ENCODE results near the gene USHBP1. TPM values are rescaled to one million over a fixed set of nuclear protein-coding genes. Genes with fewer than 3 reads are reported as not detected.

USHBP1 gene
- total and polyA plus RNA-seq, 2 of the 4 experiments (the other 2 are of a cell fraction), result not detected

Other genes with a start within 250 kb of the USHBP1 start
- 0.28 and 0.36 TPM in 2 replicates for gene CPAMD8, start 237.9 kb downstream of the USHBP1 start, total RNA-seq (2012; rRNA removed)
- gene CPAMD8, start 237.9 kb downstream of the USHBP1 start, polyA plus RNA-seq (2012; rRNA removed), result 0.63 and 0.79 TPM in 2 replicates
- gene HAUS8, start 189.3 kb downstream of the USHBP1 start, total RNA-seq (2012; rRNA removed), result 3.4 and 3.9 TPM in 2 replicates
- 12.8 and 14.2 TPM in 2 replicates for gene HAUS8, start 189.3 kb downstream of the USHBP1 start, polyA plus RNA-seq (2012; rRNA removed)
- 59.7 and 61.8 TPM in 2 replicates for gene MYO9B, start 189.0 kb downstream of the USHBP1 start, total RNA-seq (2012; rRNA removed)
- 77.8 and 91.3 TPM in 2 replicates for gene MYO9B, start 189.0 kb downstream of the USHBP1 start, polyA plus RNA-seq (2012; rRNA removed)
- 17.2 and 18.1 TPM in 2 replicates for gene USE1, start 49.4 kb downstream of the USHBP1 start, total RNA-seq (2012; rRNA removed)
- gene USE1, start 49.4 kb downstream of the USHBP1 start, polyA plus RNA-seq (2012; rRNA removed), result 24.2 and 28.7 TPM in 2 replicates
- 0.83 and 1.1 TPM in 2 replicates for gene OCEL1, start 38.5 kb downstream of the USHBP1 start, total RNA-seq (2012; rRNA removed)
- 5.7 and 7.2 TPM in 2 replicates for gene OCEL1, start 38.5 kb downstream of the USHBP1 start, polyA plus RNA-seq (2012; rRNA removed)
- gene NR2F6, start 18.8 kb downstream of the USHBP1 start, total RNA-seq (2012; rRNA removed), result 8.4 and 10.0 TPM in 2 replicates
- 20.5 and 28.5 TPM in 2 replicates for gene NR2F6, start 18.8 kb downstream of the USHBP1 start, polyA plus RNA-seq (2012; rRNA removed)
- gene BABAM1, start 2.7 kb upstream of the USHBP1 start, total RNA-seq (2012; rRNA removed), result 76.7 and 101 TPM in 2 replicates
- gene BABAM1, start 2.7 kb upstream of the USHBP1 start, polyA plus RNA-seq (2012; rRNA removed), result 95.1 and 106 TPM in 2 replicates
- gene ANKLE1, start 17.2 kb upstream of the USHBP1 start, total RNA-seq (2012; rRNA removed), result under 0.01 and 0.28 TPM in 2 replicates
- gene ANKLE1, start 17.2 kb upstream of the USHBP1 start, polyA plus RNA-seq (2012; rRNA removed), result 0.87 and 1.0 TPM in 2 replicates
- 3.6 and 3.9 TPM in 2 replicates for gene ABHD8, start 38.7 kb upstream of the USHBP1 start, total RNA-seq (2012; rRNA removed)
- 10.2 and 11.4 TPM in 2 replicates for gene ABHD8, start 38.7 kb upstream of the USHBP1 start, polyA plus RNA-seq (2012; rRNA removed)
- gene MRPL34, start 41.1 kb upstream of the USHBP1 start, total RNA-seq (2012; rRNA removed), result 7.3 and 17.2 TPM in 2 replicates
- gene MRPL34, start 41.1 kb upstream of the USHBP1 start, polyA plus RNA-seq (2012; rRNA removed), result 31.7 and 37.0 TPM in 2 replicates
- 33.7 and 35.0 TPM in 2 replicates for gene DDA1, start 44.8 kb upstream of the USHBP1 start, total RNA-seq (2012; rRNA removed)
- 87.2 and 113 TPM in 2 replicates for gene DDA1, start 44.8 kb upstream of the USHBP1 start, polyA plus RNA-seq (2012; rRNA removed)
- 1.6 and 1.7 TPM in 2 replicates for gene ANO8, start 70.1 kb upstream of the USHBP1 start, total RNA-seq (2012; rRNA removed)
- gene ANO8, start 70.1 kb upstream of the USHBP1 start, polyA plus RNA-seq (2012; rRNA removed), result 5.3 and 5.6 TPM in 2 replicates
- 4.3 and 4.7 TPM in 2 replicates for gene GTPBP3, start 72.8 kb upstream of the USHBP1 start, total RNA-seq (2012; rRNA removed)
- gene GTPBP3, start 72.8 kb upstream of the USHBP1 start, polyA plus RNA-seq (2012; rRNA removed), result 14.6 and 15.1 TPM in 2 replicates
- gene PLVAP, start 112.6 kb upstream of the USHBP1 start, total RNA-seq (2012; rRNA removed), result not detected in 2 replicates
- gene PLVAP, start 112.6 kb upstream of the USHBP1 start, polyA plus RNA-seq (2012; rRNA removed), result not detected in 2 replicates
- not detected in 2 replicates for gene CCDC194, start 129.5 kb upstream of the USHBP1 start, total RNA-seq (2012; rRNA removed)
- gene CCDC194, start 129.5 kb upstream of the USHBP1 start, polyA plus RNA-seq (2012; rRNA removed), result not detected in 2 replicates
- 0.18 and 0.28 TPM in 2 replicates for gene BST2, start 140.9 kb upstream of the USHBP1 start, total RNA-seq (2012; rRNA removed)
- gene BST2, start 140.9 kb upstream of the USHBP1 start, polyA plus RNA-seq (2012; rRNA removed), result 0.67 and 0.92 TPM in 2 replicates
- 13.8 and 13.9 TPM in 2 replicates for gene MVB12A, start 155.3 kb upstream of the USHBP1 start, total RNA-seq (2012; rRNA removed)
- gene MVB12A, start 155.3 kb upstream of the USHBP1 start, polyA plus RNA-seq (2012; rRNA removed), result 43.9 and 44.3 TPM in 2 replicates
- gene TMEM221, start 183.9 kb upstream of the USHBP1 start, total RNA-seq (2012; rRNA removed), result not detected in 2 replicates
- gene TMEM221, start 183.9 kb upstream of the USHBP1 start, polyA plus RNA-seq (2012; rRNA removed), result 0.06 and 0.12 TPM in 2 replicates
- gene NXNL1, start 196.2 kb upstream of the USHBP1 start, total RNA-seq (2012; rRNA removed), result not detected in 2 replicates
- gene NXNL1, start 196.2 kb upstream of the USHBP1 start, polyA plus RNA-seq (2012; rRNA removed), result not detected in 2 replicates
- gene SLC27A1, start 205.8 kb upstream of the USHBP1 start, total RNA-seq (2012; rRNA removed), result 4.8 and 5.6 TPM in 2 replicates
- 12.9 and 15.6 TPM in 2 replicates for gene SLC27A1, start 205.8 kb upstream of the USHBP1 start, polyA plus RNA-seq (2012; rRNA removed)
- gene PGLS, start 246.9 kb upstream of the USHBP1 start, total RNA-seq (2012; rRNA removed), result 33.9 and 37.2 TPM in 2 replicates
- 74.3 and 92.0 TPM in 2 replicates for gene PGLS, start 246.9 kb upstream of the USHBP1 start, polyA plus RNA-seq (2012; rRNA removed)